HUES64 (cell line): Measurements from ENCODE around the gene SLC4A11.

ENCODE experiments used
- H3K27ac ChIP-seq: 2 replicates; pipeline ENCODE4 v1.7.0; 2013; ENCODE audit warnings: low read depth, low read length, inconsistent platforms
- H3K27me3 ChIP-seq: 2 replicates; pipeline ENCODE4 v1.6.1; 2013; ENCODE audit warnings: mild to moderate bottlenecking, low read length; ENCODE audit not compliant: insufficient read depth
- H3K36me3 ChIP-seq: 2 replicates; pipeline ENCODE4 v1.6.1; 2013; ENCODE audit warnings: mild to moderate bottlenecking, low read length; ENCODE audit not compliant: insufficient read depth
- H3K4me1 ChIP-seq: 2 replicates; pipeline ENCODE4 v1.6.1; 2013; ENCODE audit warnings: mild to moderate bottlenecking, low read length, moderate library complexity; ENCODE audit not compliant: insufficient read depth
- H3K4me3 ChIP-seq: 2 replicates; pipeline ENCODE4 v1.5.1; 2013; ENCODE audit warnings: mild to moderate bottlenecking, low read length, moderate library complexity
- H3K9ac ChIP-seq: 2 replicates; pipeline ENCODE4 v1.6.1; 2013; ENCODE audit warnings: mild to moderate bottlenecking, low read depth, low read length
- H3K9me3 ChIP-seq: 2 replicates; pipeline ENCODE4 v1.6.1; 2013; ENCODE audit warnings: low read depth, low read length; ENCODE audit not compliant: insufficient read depth
- WGBS: fragments of 150-250, 120-280 bp; methylation state at CpG from one replicate; pipeline ENCODE4 v1.1.7; 2013; ENCODE audit warnings: missing lambda C conversion rate; 5-methylcytosine and 5-hydroxymethylcytosine counted together

The SLC4A11 gene

DNA sequence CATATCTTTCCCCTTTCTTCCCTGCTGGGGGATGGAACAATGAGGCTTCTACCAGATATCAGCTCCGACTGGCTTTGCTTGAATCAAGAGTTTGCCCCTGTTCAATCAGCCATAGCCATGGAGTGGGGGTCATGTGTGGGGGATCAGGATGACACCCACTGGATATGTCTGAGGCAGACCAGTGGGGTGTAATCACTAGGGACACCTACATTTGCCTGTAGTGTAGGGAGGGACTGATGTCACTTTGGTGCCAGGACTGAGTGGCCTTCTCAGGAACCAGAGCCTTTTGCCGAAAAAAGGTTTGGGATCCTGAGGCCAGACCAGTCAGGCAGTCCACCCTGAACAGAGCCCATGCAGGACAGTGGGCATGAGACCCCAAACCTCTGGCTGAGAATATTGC, 28.6 kb downstream of the SLC4A11 start:
- Histone ChIP-seq H3K36me3 (peaks cover 24% of the 10 kb centered on the region), H3K9ac (peak overlapping the region; percentile 82), H3K27ac (no peak overlapping the region), H3K4me1 (peaks cover 3% of the 10 kb centered on the region; the same call in 1 of the 2 replicates), H3K4me3 (peak overlapping the region; percentile 93), H3K27me3 (no peaks in the 10 kb centered on the region), H3K9me3 (no peaks in the 10 kb centered on the region)
- 82% methylated on average over 2 of the region's 2 CpGs for WGBS

DNA sequence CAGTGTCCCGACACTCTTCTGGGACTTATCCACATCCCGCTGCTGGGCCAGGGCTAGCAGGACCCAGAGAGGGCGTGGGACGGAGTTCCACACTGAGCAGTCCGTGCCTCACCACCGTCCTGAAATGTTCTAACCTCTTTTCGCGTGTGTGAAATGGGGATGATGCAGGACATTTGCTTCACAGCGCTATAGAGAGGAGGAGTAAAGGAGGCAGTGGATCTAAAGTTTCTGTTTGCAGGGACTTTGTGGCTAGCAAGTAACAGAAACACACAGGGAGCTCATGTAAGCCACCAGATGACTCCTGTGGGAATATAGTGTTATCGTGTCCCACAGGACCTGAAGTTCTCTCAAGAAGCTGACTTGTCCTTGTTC, 29.1 kb downstream of the SLC4A11 start:
- H3K9me3 ChIP-seq, result no peaks in the 10 kb centered on the region
- peaks cover 20% of the 10 kb centered on the region for H3K36me3 ChIP-seq
- no peaks in the 10 kb centered on the region for H3K27me3 ChIP-seq
- H3K4me1 ChIP-seq, result peaks cover 3% of the 10 kb centered on the region; the same call in 1 of the 2 replicates
- H3K27ac ChIP-seq, result peak overlapping the region; percentile 44; the same call in 1 of the 2 replicates
- WGBS, result 4% methylated on average over 10 of the region's 10 CpGs
- peak overlapping the region; percentile 93 for H3K4me3 ChIP-seq
- H3K9ac ChIP-seq, result peak overlapping the region; percentile 82

DNA sequence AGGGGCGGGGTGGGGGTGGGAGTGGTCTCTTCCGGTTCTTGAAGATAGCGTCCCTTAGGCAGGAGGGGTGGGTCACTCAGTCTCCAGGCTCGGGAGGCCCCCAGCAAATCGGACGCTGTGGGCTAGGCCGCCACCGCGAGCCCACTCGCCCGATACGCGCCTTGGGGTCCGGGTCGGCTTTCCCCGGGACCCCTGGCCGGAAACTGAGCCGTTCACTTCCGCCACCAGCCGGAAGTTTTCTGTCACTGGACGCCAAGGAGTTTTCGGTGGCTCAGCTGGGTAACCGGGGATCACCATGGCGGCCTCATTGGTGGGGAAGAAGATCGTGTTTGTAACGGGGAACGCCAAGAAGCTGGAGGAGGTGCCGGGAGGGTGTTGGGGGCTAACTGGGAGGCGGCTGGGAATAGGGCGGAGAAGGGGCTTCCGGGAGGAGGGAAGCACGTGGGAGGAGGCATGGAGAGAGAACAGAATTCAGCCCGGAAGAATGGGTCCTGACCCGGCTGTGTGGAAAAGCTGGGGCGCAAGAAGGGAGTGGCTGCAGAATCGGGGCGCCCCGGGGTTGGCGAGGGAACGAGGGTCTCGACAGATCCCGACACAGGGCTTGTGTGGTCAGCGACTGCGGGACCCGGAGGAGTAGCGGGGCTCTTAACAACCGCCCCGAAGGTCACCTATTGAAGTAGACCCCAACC, 29.6 kb downstream of the SLC4A11 start, which contains the start of gene ITPA:
Gene ITPA, plus strand, starts transcription at position 242 of the 689 bp plus-strand sequence. Its CDS starts 54 bp downstream, at position 296.
- under 1% methylated on average over 48 of the region's 48 CpGs for WGBS
- H3K4me1 ChIP-seq, result peaks cover 3% of the 10 kb centered on the region; the same call in 1 of the 2 replicates
- peaks cover 16% of the 10 kb centered on the region for H3K36me3 ChIP-seq

DNA sequence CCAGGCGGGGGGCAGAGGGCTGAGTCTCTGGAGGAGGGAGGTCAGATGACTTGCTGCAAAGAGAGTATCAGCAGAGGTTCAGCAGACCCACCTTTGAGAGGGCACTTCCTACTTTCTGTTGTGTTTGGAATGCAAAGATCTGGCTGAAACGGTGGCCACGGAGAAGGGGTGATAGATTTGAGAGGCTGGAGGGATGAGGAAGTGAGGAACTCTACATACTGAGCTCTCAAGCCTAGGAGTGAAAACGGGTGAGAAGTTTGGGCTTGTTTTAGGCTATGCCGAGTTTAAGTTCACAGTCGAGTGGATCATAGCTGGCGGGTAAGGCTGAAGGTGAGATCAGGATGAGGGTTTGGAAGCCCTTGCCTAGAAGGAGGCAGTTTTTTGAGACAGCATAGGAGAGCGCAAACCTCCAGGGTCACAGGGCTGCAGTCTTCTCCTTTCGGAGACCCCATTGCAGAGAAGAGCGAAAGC, 30.2 kb downstream of the SLC4A11 start:
- H3K4me3 ChIP-seq, result peak overlapping the region; percentile 93
- no peaks in the 10 kb centered on the region for H3K27me3 ChIP-seq
- H3K36me3 ChIP-seq, result peaks cover 12% of the 10 kb centered on the region
- no peaks in the 10 kb centered on the region for H3K9me3 ChIP-seq
- peaks cover 3% of the 10 kb centered on the region; the same call in 1 of the 2 replicates for H3K4me1 ChIP-seq
- peak overlapping the region; percentile 82 for H3K9ac ChIP-seq
- H3K27ac ChIP-seq, result no peak overlapping the region
- 2% methylated on average over 10 of the region's 10 CpGs for WGBS

More for the DNA sequence above, 29.6 kb downstream of the SLC4A11 start, which contains the start of gene ITPA:
- Histone ChIP-seq H3K27me3 (no peaks in the 10 kb centered on the region), H3K4me3 (peak within 1 kb of the TSS; percentile 93), H3K9me3 (no peaks in the 10 kb centered on the region), H3K9ac (peak within 1 kb of the TSS; percentile 82), H3K27ac (peak within 1 kb of the TSS; percentile 44)

DNA sequence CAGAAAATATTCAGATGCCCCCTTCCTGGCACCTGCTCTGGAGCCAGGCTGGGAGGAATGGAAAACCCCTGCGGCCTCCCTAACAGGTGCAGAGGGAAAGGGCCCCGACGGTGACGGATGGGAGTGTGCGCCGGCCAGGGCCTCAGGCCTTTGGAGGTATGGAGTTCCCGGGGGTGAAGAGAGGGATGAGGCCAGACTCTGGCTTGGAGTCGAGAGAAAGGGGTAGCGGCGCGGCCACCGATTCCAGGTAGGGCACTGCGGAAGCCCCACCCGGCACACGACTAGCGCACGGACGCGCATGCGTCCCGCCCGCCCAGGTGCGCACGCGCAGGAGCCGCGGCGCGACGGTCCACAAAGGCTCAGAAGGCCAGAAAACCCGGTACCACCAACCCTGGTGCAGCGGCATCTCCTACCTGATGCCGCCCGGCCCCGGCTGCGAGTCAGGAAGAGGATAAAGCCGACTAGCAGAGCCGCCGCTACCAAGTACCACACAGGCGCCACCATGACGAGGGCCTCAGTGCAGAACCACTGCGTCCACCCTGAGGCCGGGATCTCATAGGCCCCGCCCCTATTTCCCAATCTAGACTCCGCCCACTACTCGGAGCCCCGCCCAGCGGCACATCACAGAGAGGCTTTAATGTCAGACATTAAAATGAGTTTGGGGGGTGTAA, 34.7 kb downstream of the SLC4A11 start, which contains the start of gene DDRGK1:
Gene DDRGK1, minus strand, starts transcription at position 559 of the 671 bp plus-strand sequence. Its CDS starts 55 bp downstream, at position 504.
- H3K36me3 ChIP-seq, result peaks cover 25% of the 10 kb centered on the region
- no peaks in the 10 kb centered on the region for H3K27me3 ChIP-seq
- no peaks in the 10 kb centered on the region for H3K4me1 ChIP-seq
- peak within 1 kb of the TSS; percentile 94 for H3K27ac ChIP-seq
- no peaks in the 10 kb centered on the region for H3K9me3 ChIP-seq
- H3K9ac ChIP-seq, result peak within 1 kb of the TSS; percentile 94
- H3K4me3 ChIP-seq, result peak within 1 kb of the TSS; percentile 97
- WGBS, result under 1% methylated on average over 48 of the region's 48 CpGs

DNA sequence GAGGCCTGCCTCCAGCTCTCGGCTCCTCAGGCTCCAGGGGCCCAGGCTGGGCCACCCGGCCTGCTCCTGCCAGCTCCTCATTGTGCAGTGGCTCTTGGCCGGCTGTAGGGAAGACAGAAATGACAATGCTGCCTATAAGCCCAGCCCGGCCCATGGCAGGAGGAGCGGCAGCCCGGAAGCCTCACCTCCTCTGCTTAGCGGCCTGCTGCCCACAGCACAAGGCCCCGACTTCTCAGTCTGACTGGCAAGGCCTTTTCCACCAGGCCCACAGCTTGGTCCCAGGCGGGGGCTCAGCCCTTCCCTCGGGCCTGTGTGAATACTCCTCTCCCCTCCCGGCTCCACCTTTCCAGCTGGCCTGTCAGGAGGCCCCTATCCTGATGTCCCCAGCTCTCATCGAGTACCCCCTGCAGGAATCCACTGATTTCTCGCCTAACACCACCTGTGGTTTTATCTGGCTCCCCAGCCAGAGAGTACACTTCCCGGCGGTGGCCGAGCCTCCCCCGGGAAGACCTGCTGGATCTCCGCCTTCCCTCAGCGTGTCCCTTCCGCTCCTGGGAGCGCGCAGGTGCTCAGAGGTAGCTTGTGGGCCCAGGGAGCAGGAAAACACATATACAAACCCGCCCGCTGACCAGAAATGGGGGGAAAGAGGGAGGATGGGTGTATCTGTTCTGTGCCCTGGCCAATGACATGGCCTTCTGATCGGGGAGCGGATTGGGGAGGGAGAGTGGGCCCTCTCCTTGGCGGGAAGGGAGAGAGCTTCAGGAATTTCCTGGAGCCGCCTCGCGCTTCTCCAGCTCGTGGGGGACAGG, 35.5 kb downstream of the SLC4A11 start:
- no peaks in the 10 kb centered on the region for H3K9me3 ChIP-seq
- peak overlapping the region; percentile 97 for H3K4me3 ChIP-seq
- peaks cover 32% of the 10 kb centered on the region for H3K36me3 ChIP-seq
- no peaks in the 10 kb centered on the region for H3K27me3 ChIP-seq
- H3K4me1 ChIP-seq, result no peaks in the 10 kb centered on the region
- peak overlapping the region; percentile 94 for H3K27ac ChIP-seq
- 16% methylated on average over 31 of the region's 31 CpGs for WGBS
- H3K9ac ChIP-seq, result peak overlapping the region; percentile 94

DNA sequence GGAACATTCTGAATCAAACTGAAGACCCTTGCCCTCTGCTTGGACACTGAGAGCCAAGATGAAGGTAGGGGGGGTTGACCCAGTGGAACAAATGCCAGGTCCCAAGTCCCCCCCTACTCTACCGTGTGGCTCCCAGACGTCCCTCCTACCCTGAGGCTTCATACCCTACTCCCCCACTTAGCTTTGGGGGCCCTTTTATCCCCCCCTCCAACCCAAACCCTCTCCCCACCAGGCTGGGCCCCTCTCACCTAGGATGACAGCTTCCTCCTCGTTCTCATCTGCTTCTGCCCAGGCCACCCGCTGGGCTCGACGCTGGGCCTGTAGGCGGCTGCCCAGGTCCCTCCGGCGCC, 36.0 kb downstream of the SLC4A11 start:
- H3K4me3 ChIP-seq, result peak overlapping the region; percentile 97
- H3K9ac ChIP-seq, result 0 out of 2 replicates have a peak overlapping the region, but pooled peaks have one; percentile 94
- no peak overlapping the region for H3K27ac ChIP-seq
- H3K27me3 ChIP-seq, result no peaks in the 10 kb centered on the region
- no peaks in the 10 kb centered on the region for H3K4me1 ChIP-seq
- H3K36me3 ChIP-seq, result peaks cover 32% of the 10 kb centered on the region
- 53% methylated on average over 9 of the region's 9 CpGs for WGBS
- H3K9me3 ChIP-seq, result no peaks in the 10 kb centered on the region

DNA sequence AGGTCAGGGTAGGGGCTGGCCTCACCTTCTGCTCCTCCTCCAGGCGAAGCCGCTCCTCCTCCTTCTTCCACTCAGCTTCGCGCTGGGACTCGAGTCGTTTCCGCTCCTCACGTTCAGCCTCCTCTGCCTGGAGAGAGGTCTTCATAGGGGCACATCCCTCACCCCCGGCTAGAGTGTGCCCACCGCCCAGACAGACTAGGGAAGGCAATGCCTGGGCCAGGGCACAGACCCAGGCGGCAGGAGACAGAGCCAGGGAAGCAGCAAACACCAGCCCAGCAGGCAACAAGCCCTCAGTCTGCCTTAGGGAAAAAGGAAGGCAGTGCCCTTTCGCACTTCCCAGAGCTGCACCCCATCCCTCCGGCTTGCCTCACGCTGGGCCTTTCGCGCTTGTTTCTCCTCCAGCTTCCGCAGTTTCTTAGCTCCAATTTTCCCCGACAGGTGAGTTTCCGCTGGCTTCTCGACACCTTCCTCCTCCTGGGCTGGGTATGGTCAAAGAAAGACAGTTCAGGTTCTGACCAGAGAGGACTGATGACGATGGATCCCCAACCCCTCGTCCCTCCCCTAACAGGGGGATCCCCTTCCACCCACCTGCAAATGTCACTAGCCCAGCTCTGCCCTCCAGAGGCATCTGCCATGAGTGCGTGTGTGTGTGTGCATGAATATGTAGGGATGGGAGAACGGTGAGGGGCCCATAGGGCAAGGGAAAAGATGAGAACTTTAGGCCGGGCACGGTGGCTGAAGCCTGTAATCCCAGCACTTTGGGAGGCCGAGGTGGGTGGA, 38.8 kb downstream of the SLC4A11 start:
- H3K27me3 ChIP-seq, result no peaks in the 10 kb centered on the region
- no peak overlapping the region for H3K9ac ChIP-seq
- no peak overlapping the region for H3K4me3 ChIP-seq
- 96% methylated on average over 27 of the region's 27 CpGs for WGBS
- no peaks in the 10 kb centered on the region for H3K9me3 ChIP-seq
- peaks cover 53% of the 10 kb centered on the region for H3K36me3 ChIP-seq
- no peak overlapping the region for H3K27ac ChIP-seq
- no peaks in the 10 kb centered on the region for H3K4me1 ChIP-seq

DNA sequence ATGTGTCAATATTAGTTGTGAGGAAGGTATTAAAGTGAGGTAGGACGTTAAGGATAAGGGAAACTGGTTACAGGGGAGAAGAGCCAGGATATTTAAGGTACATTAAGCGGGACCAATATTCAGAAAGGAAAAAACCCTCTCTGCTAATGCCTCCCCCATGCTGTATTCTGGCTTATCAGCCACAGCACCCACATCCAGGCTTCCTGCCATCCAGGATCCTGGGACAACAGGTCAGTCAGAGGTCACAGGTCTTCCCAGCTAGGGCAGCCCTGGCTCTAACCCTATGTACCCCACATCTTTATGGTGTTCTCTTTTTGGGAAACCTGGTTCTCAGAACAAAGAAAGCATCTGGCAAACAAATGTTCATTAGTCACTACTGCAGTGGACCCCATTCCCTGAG, 39.8 kb downstream of the SLC4A11 start:
- no peak overlapping the region for H3K9ac ChIP-seq
- no peak overlapping the region for H3K27ac ChIP-seq
- no peaks in the 10 kb centered on the region for H3K4me1 ChIP-seq
- H3K9me3 ChIP-seq, result no peaks in the 10 kb centered on the region
- H3K27me3 ChIP-seq, result no peaks in the 10 kb centered on the region
- no peak overlapping the region for H3K4me3 ChIP-seq
- WGBS, result 70% methylated on average over 2 of the region's 2 CpGs
- H3K36me3 ChIP-seq, result peaks cover 63% of the 10 kb centered on the region

DNA sequence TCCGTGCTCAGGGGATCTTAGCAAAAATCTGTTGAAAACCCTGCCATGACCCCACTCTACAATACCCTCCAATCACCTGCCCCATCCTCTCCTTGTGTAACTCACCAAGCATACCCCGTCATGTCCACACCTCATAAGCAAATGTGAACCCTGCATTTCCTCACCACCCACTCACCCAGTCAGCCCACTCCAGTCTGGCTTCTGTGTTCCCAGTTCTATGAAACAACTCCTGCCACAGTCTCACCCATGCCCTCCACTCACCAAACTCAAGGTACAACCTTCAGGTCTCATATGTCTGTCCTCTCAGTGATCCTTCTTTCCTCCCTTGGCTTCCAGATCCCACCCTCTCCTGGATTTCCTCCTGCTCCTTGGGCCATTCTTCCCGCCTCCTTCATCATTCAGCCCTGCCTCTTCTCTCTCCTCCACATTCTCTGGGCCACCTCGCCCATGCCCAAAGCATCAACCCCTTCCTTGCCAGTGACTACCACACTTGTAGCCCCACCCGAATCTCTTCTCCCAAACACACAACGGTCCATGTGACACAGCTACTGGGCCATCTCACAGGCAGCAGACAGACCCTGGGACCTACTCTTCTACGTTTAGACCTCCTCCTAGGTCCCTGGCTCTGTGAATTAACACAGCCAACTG, 43.3 kb downstream of the SLC4A11 start:
- no peaks in the 10 kb centered on the region for H3K4me1 ChIP-seq
- no peak overlapping the region for H3K4me3 ChIP-seq
- H3K9me3 ChIP-seq, result no peaks in the 10 kb centered on the region
- H3K27me3 ChIP-seq, result no peaks in the 10 kb centered on the region
- H3K9ac ChIP-seq, result no peak overlapping the region; the same call in 1 of the 2 replicates
- H3K36me3 ChIP-seq, result peaks cover 86% of the 10 kb centered on the region
- no peak overlapping the region for H3K27ac ChIP-seq
- 91% methylated on average over 7 of the region's 7 CpGs for WGBS
